OCI-LY3 (cell line): Measurements from ENCODE around the gene BCOR.

ENCODE experiments used
- H2AFZ ChIP-seq: fragments of 200-600, 300-600 bp; shearing (Covaris generic); 2 replicates; pipeline ENCODE4 v1.6.0; 2014; ENCODE audit warnings: antibody characterized with exemption, low read depth, low read length
- H3K27ac ChIP-seq: fragments of 200-600, 300-600 bp; sonication (generic); 2 replicates; pipeline ENCODE4 v1.5.1; 2014; ENCODE audit warnings: mild to moderate bottlenecking, low read length, moderate library complexity, mixed read lengths
- H3K27me3 ChIP-seq: fragments of 200-600, 300-600 bp; sonication (generic); 2 replicates; pipeline ENCODE4 v1.6.1; 2014; ENCODE audit warnings: low read depth, low read length, mixed read lengths
- H3K36me3 ChIP-seq: fragments of 200-600, 300-600 bp; sonication (generic); replicated peaks from 2 replicates; pipeline ENCODE3; 2014; ENCODE audit warnings: low read depth, low read length, mixed read lengths
- H3K4me1 ChIP-seq: fragments of 300-600, 200-600 bp; sonication (generic); 2 replicates; pipeline ENCODE4 v1.6.1; 2014; ENCODE audit warnings: low read length, mixed read lengths
- H3K4me2 ChIP-seq: fragments of 200-600, 300-600 bp; sonication (generic); 2 replicates; pipeline ENCODE4 v1.6.1; 2014; ENCODE audit warnings: low read length, mixed read lengths
- H3K4me3 ChIP-seq: fragments of 300-600, 200-600 bp; sonication (generic); 2 replicates; pipeline ENCODE4 v1.5.1; 2014; ENCODE audit warnings: antibody characterized with exemption, mild to moderate bottlenecking, low read length, moderate library complexity
- H3K79me2 ChIP-seq: fragments of 300-600, 200-600 bp; shearing (Covaris generic); 2 replicates; pipeline ENCODE4 v1.6.1; 2014; ENCODE audit warnings: mild to moderate bottlenecking, low read length, mixed read lengths
- H3K9ac ChIP-seq: fragments of 300-600, 200-600 bp; shearing (Covaris generic); 2 replicates; pipeline ENCODE4 v1.6.0; 2014; ENCODE audit warnings: mild to moderate bottlenecking, low read length, moderate library complexity
- H3K9me3 ChIP-seq: fragments of 200-600, 300-600 bp; shearing (Covaris generic); 2 replicates; pipeline ENCODE4 v1.6.1; 2014; ENCODE audit warnings: low read length, mixed read lengths; ENCODE audit not compliant: insufficient read depth
- H4K20me1 ChIP-seq: fragments of 200-600, 300-600 bp; sonication (generic); 2 replicates; pipeline ENCODE4 v1.6.1; 2016; ENCODE audit warnings: low read length, mixed read lengths; ENCODE audit not compliant: insufficient read depth
- EZH2phosphoT487 ChIP-seq: fragments of 200-600 bp; shearing (Covaris generic); IDR thresholded peaks from 2 replicates; pipeline ENCODE4 v1.6.1; 2018; ENCODE audit warnings: antibody characterized with exemption, mixed run types, low read depth
- TF ChIP-seq, protein P1 (sequence below): fragments of 200-600, 300-600 bp; sonication (generic); IDR thresholded peaks from 2 replicates; pipeline ENCODE4 v1.5.1; 2014; ENCODE audit warnings: antibody characterized with exemption, low read length, low read depth

BCOR gene

DNA sequence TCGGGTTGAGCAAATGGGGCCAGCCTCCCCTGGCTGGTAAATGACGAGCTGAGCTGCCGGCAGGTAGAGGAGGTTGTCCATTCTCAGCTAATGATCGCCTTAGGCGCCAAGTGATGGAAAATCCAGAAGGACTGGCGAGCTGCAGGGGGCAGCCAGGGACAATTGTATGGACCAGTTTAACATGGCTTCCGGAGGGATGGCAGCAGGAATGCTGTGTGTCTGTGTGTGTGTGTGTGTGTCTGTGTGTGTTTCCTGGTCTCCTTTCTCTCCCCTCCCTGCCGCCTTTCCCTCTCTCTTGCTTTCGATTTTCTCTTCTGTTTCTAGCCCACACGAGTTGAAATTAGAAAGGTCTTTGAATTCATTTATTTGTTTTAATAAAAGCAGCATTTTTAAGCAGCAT, 45.2 kb upstream of the BCOR start:
- Histone ChIP-seq H3K79me2 (no peaks in the 10 kb centered on the region), H3K4me3 (no peak overlapping the region), H3K27me3 (no peaks in the 10 kb centered on the region), H3K4me2 (no peak overlapping the region), H3K27ac (no peak overlapping the region), H3K9ac (no peak overlapping the region), H3K9me3 (no peaks in the 10 kb centered on the region), H3K36me3 (no peaks in the 10 kb centered on the region), H4K20me1 (no peaks in the 10 kb centered on the region), H2AFZ (no peak overlapping the region), H3K4me1 (peaks cover 7% of the 10 kb centered on the region)
- TF ChIP-seq, protein P1, sequence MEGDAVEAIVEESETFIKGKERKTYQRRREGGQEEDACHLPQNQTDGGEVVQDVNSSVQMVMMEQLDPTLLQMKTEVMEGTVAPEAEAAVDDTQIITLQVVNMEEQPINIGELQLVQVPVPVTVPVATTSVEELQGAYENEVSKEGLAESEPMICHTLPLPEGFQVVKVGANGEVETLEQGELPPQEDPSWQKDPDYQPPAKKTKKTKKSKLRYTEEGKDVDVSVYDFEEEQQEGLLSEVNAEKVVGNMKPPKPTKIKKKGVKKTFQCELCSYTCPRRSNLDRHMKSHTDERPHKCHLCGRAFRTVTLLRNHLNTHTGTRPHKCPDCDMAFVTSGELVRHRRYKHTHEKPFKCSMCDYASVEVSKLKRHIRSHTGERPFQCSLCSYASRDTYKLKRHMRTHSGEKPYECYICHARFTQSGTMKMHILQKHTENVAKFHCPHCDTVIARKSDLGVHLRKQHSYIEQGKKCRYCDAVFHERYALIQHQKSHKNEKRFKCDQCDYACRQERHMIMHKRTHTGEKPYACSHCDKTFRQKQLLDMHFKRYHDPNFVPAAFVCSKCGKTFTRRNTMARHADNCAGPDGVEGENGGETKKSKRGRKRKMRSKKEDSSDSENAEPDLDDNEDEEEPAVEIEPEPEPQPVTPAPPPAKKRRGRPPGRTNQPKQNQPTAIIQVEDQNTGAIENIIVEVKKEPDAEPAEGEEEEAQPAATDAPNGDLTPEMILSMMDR = no peak
- no peak for TF ChIP-seq EZH2phosphoT487

DNA sequence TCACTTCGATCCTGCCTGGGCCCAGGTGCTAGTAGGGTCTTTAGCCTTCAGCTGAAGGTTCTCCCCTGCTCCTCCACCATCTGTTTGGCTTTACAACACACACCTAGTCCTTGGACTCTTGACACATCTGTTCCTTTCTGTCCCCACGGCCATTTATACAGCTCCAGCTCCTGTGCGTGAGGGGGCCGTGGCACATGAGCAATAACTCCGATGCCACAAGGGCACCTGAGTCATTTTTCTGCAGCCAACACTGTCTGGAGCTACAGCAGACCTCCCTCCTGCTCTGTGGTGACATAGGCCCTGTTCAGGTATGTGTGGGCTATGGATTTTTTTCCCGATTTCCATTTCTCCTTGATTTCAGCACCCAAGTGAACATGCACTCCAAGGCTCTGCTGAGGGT, 44.7 kb upstream of the BCOR start:
- Histone ChIP-seq H3K27ac (no peak overlapping the region), H3K4me3 (no peak overlapping the region), H3K27me3 (no peaks in the 10 kb centered on the region), H3K79me2 (no peaks in the 10 kb centered on the region), H3K9ac (no peak overlapping the region), H3K4me2 (no peak overlapping the region), H3K36me3 (no peaks in the 10 kb centered on the region), H2AFZ (no peak overlapping the region), H3K4me1 (peaks cover 7% of the 10 kb centered on the region), H3K9me3 (no peaks in the 10 kb centered on the region), H4K20me1 (no peaks in the 10 kb centered on the region)
- TF ChIP-seq, protein P1 = no peak
- no peak for TF ChIP-seq EZH2phosphoT487

DNA sequence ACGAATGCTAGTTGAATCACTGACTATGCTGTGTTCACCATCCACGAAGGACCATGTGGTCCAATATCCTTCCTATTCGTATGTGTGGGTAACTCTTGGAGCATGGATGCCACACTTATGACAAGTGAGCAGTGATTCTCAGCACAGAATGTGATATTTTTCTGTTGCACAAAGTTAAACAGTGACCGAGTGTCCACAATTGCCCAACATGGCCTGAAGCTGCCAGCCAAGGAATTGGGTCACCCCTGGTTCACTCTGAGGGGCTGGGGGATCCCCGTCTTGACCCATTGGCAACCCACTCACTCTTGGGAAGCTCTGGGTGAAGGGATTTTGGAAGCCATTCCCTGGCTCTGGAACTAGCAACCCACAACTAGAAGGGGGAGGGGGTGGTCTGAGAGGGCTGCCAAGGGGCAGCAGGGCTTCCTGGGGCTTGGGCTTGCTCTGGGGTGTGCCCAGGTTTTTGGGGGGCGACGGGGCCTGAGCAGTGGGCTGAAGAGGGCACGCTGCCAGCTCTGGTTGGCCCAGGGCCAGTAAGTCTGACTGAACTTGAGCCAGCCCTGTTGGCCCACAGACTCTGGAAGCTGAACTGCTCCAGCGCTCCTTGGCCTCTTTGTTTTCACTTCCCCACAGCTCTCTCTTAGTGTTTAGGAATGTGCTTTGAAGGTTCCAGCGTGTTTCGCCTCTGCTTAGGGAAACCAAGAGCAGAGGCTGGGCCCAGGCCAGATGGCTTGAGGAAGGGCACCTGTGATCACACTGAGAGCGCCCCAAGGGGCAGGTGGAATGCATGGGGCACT, 43.1 kb upstream of the BCOR start:
- TF ChIP-seq EZH2phosphoT487 = no peak
- TF ChIP-seq, protein P1 = no peak
- Histone ChIP-seq H4K20me1 (no peaks in the 10 kb centered on the region), H3K4me3 (no peak overlapping the region), H3K4me2 (no peak overlapping the region), H3K27ac (no peak overlapping the region), H3K9ac (no peak overlapping the region), H3K36me3 (no peaks in the 10 kb centered on the region), H3K27me3 (no peaks in the 10 kb centered on the region), H3K79me2 (no peaks in the 10 kb centered on the region), H3K4me1 (peaks cover 7% of the 10 kb centered on the region), H3K9me3 (no peaks in the 10 kb centered on the region), H2AFZ (no peak overlapping the region)

DNA sequence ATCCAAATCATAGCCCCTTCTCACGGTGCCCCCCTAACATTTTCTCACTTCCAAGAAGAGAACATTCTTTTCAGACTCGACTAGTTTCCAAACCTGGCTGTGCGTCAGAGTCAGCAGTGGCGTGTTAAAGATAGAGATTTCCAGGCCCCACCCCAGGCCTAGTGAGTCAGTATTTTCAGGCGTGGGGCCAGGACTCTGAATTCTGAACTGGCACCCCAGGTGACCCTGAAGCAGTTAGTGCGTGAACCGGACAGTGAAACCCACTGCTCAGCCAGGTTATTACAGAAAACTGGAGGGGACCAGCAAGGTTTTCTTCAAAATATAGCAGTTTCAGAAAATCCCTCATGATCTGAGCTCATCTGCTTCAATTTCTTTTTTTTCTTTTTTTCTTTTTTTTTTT, 35.0 kb upstream of the BCOR start:
- no peak overlapping the region for H3K27ac ChIP-seq
- H3K36me3 ChIP-seq = no peaks in the 10 kb centered on the region
- no peaks in the 10 kb centered on the region for H3K27me3 ChIP-seq
- no peaks in the 10 kb centered on the region for H4K20me1 ChIP-seq
- no peak overlapping the region for H3K4me2 ChIP-seq
- no peaks in the 10 kb centered on the region for H3K9me3 ChIP-seq
- no peak overlapping the region for H2AFZ ChIP-seq
- H3K9ac ChIP-seq = no peak overlapping the region
- TF ChIP-seq, protein P1 = no peak
- TF ChIP-seq EZH2phosphoT487 = no peak
- H3K79me2 ChIP-seq = no peaks in the 10 kb centered on the region
- H3K4me1 ChIP-seq = no peaks in the 10 kb centered on the region
- no peak overlapping the region for H3K4me3 ChIP-seq
